NCI-H82 treated with DMSO at 0.1 percent for 48 hours (cell line): ENCODE measurements around the gene IGF2R.
"Not testable (repeated sequence)": the region's sequence is repeated elsewhere in the genome, so short reads cannot be mapped to it uniquely, and the experiment has no call there.

Experiments used
- DNase-seq: peaks from one replicate; lab custom pipeline; 2025; ENCODE audit not compliant: unreplicated experiment; lab: John Stamatoyannopoulos, UW

IGF2R gene

DNA sequence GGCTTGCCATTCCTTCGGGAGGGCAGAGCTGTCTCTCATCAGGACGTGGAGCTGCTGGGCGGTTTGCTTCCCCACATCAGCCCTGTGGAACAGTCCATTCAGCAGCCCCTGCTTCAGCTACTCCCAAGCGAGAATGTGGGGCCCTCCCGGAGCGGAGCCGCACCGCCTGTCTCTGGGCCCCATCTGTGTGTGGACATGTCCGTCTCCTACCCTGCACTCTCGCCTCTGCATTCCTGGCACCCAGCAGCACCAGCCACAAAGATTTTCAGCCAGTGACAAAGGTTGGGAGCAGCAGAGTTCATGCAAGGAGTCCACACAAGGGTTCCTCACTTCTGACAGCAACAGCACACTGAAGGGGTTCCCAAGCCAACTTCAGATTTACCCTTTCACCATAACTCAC lies 123.7 kb downstream of the IGF2R start:
- DNase-seq: no peak

DNA sequence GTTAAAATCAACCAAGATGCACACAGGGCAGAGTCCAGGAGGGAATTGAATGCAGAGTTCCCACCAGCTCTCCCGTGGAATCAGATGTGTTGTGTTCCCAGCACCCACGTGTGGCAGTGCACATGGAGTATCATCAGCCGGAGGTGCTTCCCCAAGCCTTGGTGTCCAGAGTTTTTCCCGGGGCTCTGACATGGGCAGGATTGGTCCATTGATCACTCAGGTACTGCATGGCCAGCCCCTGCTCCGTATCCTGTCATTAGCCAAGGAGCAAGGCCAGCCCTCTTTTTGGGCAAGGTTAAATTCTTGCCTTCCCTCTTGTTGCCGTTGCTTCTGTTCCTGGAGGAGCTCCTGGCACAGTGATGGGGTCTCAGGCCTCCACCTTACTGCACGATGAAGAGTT lies 124.2 kb downstream of the IGF2R start:
- DNase-seq: no peak

DNA sequence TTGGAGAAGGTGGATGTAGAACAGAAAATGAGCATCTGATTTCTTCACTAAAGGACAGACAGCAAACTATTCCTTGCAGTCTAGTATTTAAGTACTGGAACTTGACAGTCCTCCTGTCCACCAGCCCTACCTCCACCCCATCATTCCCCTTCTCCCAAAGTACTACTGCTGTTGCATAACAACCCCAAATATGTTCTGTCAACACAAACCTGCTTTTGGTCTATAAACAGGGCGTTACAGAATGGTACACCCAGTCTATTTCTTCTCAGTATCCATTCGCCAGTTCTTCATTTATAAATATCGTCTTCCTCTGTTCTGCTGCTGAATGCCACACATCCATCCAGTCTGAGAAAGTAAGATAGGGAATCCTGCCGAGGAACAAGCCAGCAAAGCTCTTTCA lies 125.1 kb downstream of the IGF2R start:
- DNase-seq: no peak

DNA sequence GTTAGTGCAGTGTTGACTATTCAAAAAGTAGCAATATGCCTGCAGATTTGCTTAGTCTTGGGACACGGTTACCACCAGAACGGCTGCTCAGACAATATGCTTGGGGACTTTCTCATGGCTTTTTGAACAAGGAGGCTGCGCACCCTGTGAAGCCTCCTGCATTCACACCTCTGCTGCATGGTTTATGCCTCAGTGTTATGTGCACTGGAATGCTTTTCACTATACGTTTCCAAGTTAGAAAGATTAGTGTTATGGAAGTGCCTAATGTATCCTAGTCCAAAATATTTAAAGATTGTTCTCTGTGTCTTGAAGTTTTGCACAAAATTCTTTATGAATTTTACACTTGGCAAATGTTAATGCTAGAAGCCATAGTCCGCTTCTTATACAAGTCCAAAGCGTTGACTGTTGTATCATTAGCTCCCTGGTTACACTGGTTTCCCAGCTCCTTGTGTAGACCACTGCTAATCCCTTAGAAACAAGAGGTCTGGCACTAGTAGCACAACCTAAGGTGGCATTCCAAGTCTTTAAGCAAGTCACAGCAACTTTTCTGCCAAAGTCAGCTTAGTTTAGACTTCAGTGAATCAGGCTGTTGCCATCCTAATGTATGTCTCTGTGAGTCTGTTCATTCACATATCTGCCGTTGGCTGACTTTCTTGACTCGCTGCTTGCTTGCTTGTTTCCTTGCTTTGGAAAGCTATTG lies 126.4 kb downstream of the IGF2R start:
- no peak for DNase-seq

DNA sequence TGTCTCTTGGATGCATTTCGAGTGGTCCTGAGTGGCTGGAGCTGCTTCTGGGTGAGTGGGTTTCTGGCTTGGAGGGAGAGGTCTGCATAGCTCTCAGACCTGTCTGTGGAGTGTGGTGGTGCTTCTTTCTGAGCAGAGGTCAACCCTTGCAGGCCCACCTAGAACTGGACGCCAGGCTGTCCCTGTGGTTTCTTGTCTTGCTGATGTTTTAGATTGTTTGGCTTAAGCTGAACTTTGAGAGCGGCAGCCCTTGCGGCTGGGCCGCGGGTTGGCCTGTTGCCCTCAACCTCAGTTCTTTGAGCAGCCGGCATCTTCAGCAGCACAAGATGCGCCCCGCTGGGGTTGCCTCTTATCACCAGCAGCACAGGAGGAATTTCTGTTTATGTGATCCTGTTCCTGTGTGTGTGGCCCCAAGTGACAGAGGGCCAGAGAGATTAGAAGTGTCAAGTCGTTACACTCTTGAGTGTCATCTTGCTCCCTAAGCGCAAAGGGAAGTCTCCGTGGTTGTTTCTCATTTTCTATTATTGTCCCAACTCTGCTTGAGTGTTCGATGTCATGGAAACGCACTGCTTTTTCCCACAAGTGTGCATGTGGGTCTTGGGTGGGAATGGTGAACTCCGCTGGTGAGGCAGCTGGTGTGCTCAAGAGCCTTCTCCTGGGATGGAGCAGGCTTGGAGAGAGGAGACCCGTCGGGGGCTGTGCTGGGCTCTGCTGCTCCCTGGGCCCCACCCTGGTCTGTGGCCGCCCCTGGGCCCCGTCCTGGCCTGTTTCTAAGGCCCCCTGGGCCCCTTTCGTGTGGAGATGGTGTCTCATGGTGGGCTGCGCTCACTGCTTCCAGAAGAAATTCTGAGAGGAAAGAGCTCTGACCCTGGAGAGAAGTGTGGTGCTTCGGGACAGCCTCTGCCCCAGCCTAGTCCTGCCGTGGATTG lies 132.7 kb downstream of the IGF2R start:
- DNase-seq: no peak

DNA sequence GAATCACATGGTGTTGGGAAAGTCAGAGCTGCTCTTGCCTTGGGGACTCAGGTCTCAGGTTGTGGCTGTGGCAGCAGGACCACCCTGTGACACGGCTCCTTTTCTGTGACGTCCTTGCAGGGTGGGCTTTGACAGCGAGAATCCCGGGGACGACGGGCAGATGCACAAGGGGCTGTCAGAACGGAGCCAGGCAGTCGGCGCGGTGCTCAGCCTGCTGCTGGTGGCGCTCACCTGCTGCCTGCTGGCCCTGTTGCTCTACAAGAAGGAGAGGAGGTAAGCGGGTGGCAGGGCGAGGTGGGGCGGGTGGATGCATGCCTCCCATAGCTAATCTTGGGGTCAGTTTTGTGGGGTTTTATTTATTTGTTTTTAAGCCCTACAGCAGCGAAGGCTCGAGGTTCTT lies 133.5 kb downstream of the IGF2R start:
- no peak for DNase-seq

DNA sequence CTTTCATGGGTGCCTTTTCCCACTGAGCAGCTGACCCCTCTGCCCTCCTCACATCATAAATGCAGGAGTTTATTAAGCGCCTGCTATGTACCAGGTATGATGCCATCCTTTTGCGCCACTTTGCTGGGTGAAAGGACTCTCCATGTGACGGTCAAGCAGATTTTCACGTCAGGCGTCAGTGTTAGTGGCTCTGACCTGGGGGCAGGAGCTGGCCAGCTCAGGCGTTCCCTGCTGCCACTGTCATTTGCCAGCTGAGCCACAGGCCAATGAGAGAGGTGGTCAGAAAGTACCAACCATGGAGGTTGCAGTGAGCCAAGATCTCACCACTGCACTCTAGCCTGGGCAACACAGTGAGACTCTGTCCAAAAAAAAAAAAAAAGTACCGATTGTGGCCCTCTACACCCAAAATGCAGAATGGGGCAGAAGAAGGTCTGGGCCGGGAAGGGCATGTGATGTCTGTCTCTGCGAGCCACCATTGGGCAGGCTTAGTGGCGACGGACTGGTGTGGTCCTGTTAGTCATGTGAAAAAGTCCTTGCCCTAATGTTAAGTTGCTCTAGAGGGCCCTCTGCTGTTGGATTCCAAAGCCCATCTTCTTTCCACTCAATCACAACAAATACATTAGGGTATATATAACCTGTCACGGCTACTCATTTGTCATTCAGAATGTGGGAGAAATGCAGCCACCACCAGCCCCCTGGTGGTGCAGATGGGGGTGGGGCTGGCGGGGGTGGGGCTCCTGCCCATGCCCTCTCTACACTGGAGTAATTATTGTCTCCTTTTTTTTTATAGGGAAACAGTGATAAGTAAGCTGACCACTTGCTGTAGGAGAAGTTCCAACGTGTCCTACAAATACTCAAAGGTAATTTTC lies 134.3 kb downstream of the IGF2R start:
- DNase-seq: no peak

DNA sequence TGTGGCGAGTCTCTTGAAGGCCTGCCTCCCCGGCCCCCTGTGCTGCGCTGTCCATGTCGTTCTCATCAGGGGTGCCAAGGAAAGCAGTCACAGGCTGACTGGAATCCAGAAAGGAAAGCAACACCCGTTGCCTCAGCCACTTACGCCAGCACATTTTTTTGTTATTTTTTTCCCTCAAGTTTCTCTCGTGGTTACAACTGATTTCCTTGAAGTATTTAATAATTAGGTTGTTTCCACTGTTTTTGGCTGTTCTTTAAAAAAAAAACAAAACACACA lies 134.9 kb downstream of the IGF2R start:
- DNase-seq: no peak

DNA sequence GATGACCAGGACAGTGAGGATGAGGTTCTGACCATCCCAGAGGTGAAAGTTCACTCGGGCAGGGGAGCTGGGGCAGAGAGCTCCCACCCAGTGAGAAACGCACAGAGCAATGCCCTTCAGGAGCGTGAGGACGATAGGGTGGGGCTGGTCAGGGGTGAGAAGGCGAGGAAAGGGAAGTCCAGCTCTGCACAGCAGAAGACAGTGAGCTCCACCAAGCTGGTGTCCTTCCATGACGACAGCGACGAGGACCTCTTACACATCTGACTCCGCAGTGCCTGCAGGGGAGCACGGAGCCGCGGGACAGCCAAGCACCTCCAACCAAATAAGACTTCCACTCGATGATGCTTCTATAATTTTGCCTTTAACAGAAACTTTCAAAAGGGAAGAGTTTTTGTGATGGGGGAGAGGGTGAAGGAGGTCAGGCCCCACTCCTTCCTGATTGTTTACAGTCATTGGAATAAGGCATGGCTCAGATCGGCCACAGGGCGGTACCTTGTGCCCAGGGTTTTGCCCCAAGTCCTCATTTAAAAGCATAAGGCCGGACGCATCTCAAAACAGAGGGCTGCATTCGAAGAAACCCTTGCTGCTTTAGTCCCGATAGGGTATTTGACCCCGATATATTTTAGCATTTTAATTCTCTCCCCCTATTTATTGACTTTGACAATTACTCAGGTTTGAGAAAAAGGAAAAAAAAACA lies 136.1 kb downstream of the IGF2R start:
- no peak for DNase-seq

DNA sequence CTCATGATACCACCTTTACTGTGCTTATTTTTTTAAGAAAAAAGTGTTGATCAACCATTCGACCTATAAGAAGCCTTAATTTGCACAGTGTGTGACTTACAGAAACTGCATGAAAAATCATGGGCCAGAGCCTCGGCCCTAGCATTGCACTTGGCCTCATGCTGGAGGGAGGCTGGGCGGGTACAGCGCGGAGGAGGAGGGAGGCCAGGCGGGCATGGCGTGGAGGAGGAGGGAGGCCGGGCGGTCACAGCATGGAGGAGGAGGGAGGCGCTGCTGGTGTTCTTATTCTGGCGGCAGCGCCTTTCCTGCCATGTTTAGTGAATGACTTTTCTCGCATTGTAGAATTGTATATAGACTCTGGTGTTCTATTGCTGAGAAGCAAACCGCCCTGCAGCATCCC lies 137.1 kb downstream of the IGF2R start:
- DNase-seq: no peak

DNA sequence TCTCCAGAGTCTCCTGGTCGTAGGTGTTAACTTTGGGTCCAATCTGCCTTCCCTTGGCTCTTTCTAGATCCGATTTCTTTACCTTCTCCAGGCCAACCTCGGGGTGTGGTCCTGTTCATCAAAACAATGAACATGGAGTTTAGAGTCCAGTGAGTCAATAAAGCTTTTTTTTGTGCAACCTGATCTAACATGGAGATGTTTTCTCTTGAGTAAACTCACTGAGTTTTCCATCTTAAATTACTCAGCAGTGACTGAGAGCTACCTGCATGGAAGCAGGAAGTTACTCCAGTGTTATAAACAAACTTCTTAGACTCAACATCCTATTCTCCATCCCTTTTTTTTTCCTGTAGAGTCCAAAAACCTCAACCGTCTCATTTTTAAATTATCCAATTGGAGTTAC lies 137.8 kb downstream of the IGF2R start:
- no peak for DNase-seq

DNA sequence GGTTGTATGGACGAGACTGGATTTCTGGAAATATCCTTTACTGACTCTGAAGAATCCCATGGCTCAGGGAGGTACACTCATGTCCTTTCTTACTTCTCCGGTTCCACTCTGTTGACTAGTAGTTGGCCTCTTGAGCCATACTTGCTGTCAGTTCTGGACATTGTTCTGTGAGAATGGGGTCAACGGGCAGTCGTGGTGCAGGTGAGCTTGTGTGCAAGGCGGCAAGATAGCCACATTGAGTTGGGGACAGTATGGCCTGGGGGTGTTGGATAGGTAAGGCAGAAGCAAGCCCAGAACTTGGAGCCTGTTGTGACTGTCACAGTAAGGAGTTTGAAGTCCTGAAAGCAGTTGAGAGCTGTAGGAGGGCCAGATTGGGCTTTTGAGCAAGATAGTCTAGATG lies 139.2 kb downstream of the IGF2R start:
- no peak for DNase-seq

DNA sequence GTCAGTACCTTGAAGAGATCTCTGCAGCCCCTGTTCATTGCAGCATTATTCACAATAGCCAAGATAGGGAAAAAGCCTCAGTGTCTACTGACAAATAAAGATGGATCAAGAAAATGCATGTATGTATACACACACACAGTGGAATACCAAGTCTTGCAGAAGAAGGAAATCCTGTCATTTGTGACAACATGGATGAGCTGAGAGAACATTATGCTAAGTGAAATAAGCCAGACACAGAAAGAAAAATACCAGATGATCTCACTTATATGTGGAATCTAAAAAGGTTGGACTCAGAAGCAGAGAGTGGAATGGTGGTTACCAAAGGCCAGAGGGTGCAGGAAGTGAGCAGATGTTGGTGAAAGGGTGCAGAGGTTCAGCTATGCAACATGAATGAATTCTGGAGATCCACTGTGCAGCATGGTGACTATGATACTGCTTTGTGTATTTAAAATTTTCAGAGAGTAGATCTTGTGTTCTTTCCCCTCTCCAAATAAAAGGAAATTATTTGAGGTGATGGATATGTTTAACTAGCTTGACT lies 141.8 kb downstream of the IGF2R start:
- no peak for DNase-seq

DNA sequence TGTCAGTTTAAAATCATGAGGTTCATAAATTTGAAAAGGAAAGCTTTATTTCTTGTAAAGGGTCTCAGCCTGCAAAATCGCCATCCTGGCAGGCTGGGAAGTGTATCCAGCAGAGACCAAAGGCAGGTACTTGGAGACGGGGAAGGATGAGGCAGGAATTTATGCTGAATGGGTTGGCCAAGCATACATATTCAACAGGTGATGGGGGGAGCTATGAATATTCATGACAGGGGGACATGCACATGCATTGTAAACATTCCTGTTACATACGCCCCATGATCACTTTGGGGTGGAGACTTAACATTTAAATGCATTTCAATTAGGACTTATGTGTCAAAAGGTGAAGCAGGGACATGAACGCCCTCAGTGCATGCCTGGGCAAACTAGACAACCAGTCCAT lies 142.9 kb downstream of the IGF2R start:
- DNase-seq: no peak

DNA sequence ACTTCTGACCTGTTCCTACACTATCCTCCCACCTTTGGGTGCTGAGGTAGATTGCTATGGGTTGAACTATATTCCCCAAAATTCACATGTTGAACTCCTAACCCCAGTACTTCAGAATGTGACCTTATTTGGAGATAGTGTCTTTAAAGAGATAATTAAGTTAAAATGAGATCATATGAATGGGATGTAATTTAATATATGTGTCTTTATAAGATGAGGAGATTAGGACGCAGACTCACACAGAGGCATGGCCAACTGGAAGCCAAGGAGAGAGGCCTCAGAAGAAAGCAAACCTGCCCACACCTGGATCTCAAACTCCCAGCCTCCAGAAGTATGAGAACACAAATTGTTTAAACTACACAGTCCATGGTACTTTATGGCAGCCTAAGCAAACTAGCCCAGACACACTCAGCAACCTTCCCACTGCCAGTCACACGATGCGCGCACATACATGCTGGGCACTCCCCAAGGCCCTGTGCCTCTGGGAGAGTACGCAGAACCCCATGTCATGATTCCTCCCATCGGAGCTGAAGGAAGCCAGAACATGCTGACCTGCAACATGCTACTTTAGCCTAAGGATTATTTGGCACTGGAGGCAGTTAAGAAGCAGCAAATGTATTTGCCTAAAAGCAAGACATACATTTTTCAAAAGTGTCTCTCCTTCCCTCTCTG lies 143.9 kb downstream of the IGF2R start:
- no peak for DNase-seq

DNA sequence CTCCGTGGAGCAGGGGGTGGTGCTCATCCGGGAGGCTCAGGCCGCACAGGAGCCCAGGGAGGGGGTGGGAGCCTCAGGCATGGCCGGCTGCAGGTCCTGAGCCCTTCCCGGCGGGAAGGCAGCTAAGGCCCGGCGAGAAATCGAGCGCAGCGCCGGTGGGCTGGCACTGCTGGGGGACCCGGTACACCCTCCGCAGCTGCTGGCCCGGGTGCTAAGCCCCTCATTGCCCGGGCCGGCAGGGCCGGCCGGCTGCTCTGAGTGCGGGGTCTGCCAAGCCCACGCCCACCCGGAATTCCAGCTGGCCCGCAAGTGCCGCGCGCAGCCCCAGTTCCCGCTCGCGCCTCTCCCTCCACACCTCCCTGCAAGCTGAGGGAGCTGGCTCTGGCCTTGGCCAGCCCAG lies 145.7 kb downstream of the IGF2R start:
- not testable (repeated sequence) for DNase-seq

DNA sequence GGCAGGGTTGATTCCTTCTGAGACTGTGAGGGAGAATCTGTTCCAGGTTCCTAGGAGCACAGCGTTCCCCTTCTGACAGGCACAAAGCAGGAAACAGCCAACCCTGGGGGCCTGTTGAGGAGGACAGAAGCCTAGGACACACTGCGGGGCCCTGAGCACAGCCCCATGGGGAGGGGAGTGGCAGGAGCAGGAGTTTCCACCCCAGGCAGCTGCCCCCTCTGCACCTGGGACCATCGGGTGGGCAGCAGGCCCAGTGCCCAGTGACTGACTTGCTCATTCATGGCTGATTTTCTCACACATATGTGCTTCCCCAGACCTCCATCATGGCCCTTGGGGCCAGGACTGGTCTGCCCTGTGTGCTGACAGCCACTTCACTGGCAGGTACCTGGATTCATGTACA lies 146.5 kb downstream of the IGF2R start:
- no peak for DNase-seq

DNA sequence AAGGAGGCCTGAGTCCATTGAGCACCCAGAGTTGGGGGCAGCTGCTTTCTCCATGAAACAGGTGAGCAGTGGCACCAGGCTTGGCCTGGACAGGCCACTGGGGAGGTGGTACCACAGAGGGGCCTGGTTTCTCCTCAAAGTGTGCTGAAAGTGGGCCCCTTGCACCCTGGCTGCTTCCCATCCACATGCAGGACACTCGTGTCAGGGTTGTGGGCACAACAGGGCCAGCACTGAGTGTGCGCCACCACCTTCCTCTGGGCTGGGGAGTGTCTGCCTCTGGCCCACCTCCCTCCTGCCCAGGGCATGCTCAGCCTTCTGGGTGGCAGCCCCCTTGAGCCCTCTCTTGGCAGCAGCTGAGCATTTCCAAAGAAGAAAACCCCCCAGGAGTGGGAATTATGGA lies 147.5 kb downstream of the IGF2R start:
- DNase-seq: no peak

DNA sequence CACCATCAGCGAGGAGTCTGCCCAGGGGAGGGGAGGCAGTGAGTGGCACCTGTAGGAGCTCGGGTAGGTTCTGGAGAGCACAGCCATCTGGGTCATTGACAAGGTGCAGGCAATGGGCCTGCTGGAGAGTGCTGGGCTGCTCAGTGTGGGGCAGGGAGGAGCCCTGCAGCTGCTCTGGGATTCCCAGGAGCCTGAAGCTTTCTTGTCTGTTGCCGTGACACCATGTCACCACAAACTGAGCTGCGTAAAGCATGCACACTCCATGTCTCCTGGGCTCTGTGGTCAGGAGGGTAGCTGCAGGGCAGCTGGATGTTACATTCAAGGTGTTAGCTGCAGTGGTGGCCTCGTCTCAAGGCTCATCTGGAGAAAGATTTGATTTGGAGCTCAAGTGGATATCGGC lies 148.3 kb downstream of the IGF2R start:
- DNase-seq: no peak

DNA sequence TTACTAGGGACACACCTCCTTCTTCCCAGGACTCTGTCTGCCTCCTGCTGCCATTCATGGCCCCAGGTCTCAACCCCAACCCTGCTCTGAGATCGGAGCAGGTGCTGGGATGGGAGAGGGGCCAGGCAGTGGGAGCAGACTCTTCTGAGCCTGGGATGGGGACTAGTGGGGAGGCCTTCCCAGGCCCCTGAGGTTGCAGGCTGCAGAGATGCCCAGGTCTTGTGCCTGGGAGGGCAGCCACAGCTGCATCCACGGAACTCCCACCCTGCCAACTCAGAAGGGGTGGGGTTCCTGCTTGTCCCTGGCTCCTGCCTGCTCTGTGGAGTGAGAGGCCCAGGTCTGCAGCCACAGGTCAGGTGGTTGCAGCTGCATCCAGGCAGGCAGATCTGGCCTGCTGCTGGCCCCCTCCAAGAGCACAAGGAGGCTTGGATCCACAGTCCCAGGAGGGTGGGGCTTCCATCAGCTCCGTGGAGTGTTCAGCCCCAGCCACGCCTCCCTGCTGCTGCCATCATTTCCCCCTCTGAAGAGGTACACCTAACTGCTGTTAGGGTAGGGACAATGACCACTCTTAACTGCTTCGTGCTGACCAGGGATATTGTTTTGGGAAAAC lies 149.8 kb downstream of the IGF2R start:
- no peak for DNase-seq
